Measurements from ENCODE around the gene MARVELD3.

Gene MARVELD3

GRCh38 chr16:71628810-71629209 lies 2.8 kb downstream of the MARVELD3 start:
- no peak overlapping the region for H3K4me3 ChIP-seq (ENCODE audit: low read depth, low read length)
- no peak overlapping the region for H2BK120ac ChIP-seq (ENCODE audit: insufficient read depth, low read length, poor library complexity)
- peak overlapping the region; percentile 65 for H3K27ac ChIP-seq (ENCODE audit: low read depth, low read length)
- peak overlapping the region; percentile 83 for H4K8ac ChIP-seq (ENCODE audit: low read depth, low read length)
- peak overlapping the region; percentile 35 for H3K18ac ChIP-seq (ENCODE audit: low read length)
- H2AFZ ChIP-seq (ENCODE audit: insufficient read depth, low read length, poor library complexity) = no peak overlapping the region
- peak overlapping the region; percentile 58 for H2BK5ac ChIP-seq (ENCODE audit: low read depth, low read length, poor library complexity)
- peaks cover 9% of the 10 kb centered on the region for H3K79me1 ChIP-seq (ENCODE audit: low read length)
- no peak overlapping the region for H4K12ac ChIP-seq (ENCODE audit: low read depth, low read length)
- peak overlapping the region; percentile 34 for H3K14ac ChIP-seq (ENCODE audit: low read length)
- peak overlapping the region; percentile 41 for H3K4me2 ChIP-seq (ENCODE audit: low read length)
- no peaks in the 10 kb centered on the region for H3K9me3 ChIP-seq (ENCODE audit: insufficient read depth, low read depth, low read length)
- H3K9ac ChIP-seq (ENCODE audit: low read length) = no peak overlapping the region
- no peak overlapping the region for H3K4ac ChIP-seq (ENCODE audit: low read depth, low read length)
- peak overlapping the region; percentile 53 for H4K91ac ChIP-seq (ENCODE audit: low read depth, low read length)
- H3K27me3 ChIP-seq (ENCODE audit: insufficient read depth, low read length) = no peaks in the 10 kb centered on the region
- no peak overlapping the region for H3K23ac ChIP-seq (ENCODE audit: low read length)
- H3K4me1 ChIP-seq (ENCODE audit: control insufficient read depth in 1 of 2, insufficient read depth in 2 of 2, low read length in 2 of 2) = peaks cover 14 to 15% of the 10 kb centered on the region in 2 experiments
- peaks cover 2 to 5% of the 10 kb centered on the region in 2 experiments for H3K36me3 ChIP-seq (ENCODE audit: control insufficient read depth in 1 of 2, insufficient read depth in 2 of 2, low read length in 2 of 2)
- no peak overlapping the region for H2BK12ac ChIP-seq (ENCODE audit: low read length)
- H2AK5ac ChIP-seq (ENCODE audit: low read length) = no peak overlapping the region
- peaks cover 5% of the 10 kb centered on the region for H3K79me2 ChIP-seq (ENCODE audit: control insufficient read depth, insufficient read depth, low read length, poor library complexity)
- WGBS (ENCODE audit: extremely low coverage, insufficient coverage, insufficient read length) = no CpG with 5 or more reads among the region's 5 CpGs
- peak in 1 of 2 donors; percentile 25 for DNase-seq

- whole genome bisulfite sequencing (ENCODE audit: extremely low coverage, insufficient coverage, insufficient read length) = no CpG with 5 or more reads among the region's 11 CpGs
These were observed 3.5 kb downstream of the MARVELD3 start for GRCh38 chr16:71629278-71630016.

GRCh38 chr16:71630808-71631207 lies 4.8 kb downstream of the MARVELD3 start:
- H3K4ac ChIP-seq (ENCODE audit: low read depth, low read length) = no peak overlapping the region
- peaks cover 5% of the 10 kb centered on the region for H3K79me2 ChIP-seq (ENCODE audit: control insufficient read depth, insufficient read depth, low read length, poor library complexity)
- H3K27me3 ChIP-seq (ENCODE audit: insufficient read depth, low read length) = no peaks in the 10 kb centered on the region
- H4K91ac ChIP-seq (ENCODE audit: low read depth, low read length) = no peak overlapping the region
- no peak overlapping the region for H3K14ac ChIP-seq (ENCODE audit: low read length)
- peak overlapping the region; percentile 16 for H3K4me2 ChIP-seq (ENCODE audit: low read length)
- WGBS (ENCODE audit: extremely low coverage, insufficient coverage, insufficient read length) = no CpG with 5 or more reads among the region's 4 CpGs
- peaks cover 8 to 16% of the 10 kb centered on the region in 2 experiments for H3K36me3 ChIP-seq (ENCODE audit: control insufficient read depth in 1 of 2, insufficient read depth in 2 of 2, low read length in 2 of 2)
- peaks cover 14 to 15% of the 10 kb centered on the region in 2 experiments for H3K4me1 ChIP-seq (ENCODE audit: control insufficient read depth in 1 of 2, insufficient read depth in 2 of 2, low read length in 2 of 2)
- H3K18ac ChIP-seq (ENCODE audit: low read length) = no peak overlapping the region
- no peak overlapping the region for H3K9ac ChIP-seq (ENCODE audit: low read length)
- H4K12ac ChIP-seq (ENCODE audit: low read depth, low read length) = no peak overlapping the region
- no peak overlapping the region for H3K27ac ChIP-seq (ENCODE audit: low read depth, low read length)
- peak; percentile 84 to 99 for DNase-seq
- no peak overlapping the region for H2AFZ ChIP-seq (ENCODE audit: insufficient read depth, low read length, poor library complexity)
- H2BK5ac ChIP-seq (ENCODE audit: low read depth, low read length, poor library complexity) = no peak overlapping the region
- no peak overlapping the region for H2AK5ac ChIP-seq (ENCODE audit: low read length)
- H3K4me3 ChIP-seq (ENCODE audit: low read depth, low read length) = no peak overlapping the region
- H2BK12ac ChIP-seq (ENCODE audit: low read length) = no peak overlapping the region
- peaks cover 9% of the 10 kb centered on the region for H3K79me1 ChIP-seq (ENCODE audit: low read length)
- no peak overlapping the region for H3K23ac ChIP-seq (ENCODE audit: low read length)
- no peaks in the 10 kb centered on the region for H3K9me3 ChIP-seq (ENCODE audit: insufficient read depth, low read depth, low read length)
- no peak overlapping the region for H2BK120ac ChIP-seq (ENCODE audit: insufficient read depth, low read length, poor library complexity)
- H4K8ac ChIP-seq (ENCODE audit: low read depth, low read length) = no peak overlapping the region

More at GRCh38 chr16:71629278-71630016, 3.5 kb downstream of the MARVELD3 start:
- Histone ChIP-seq H2BK12ac (ENCODE audit: low read length) (peak overlapping the region; percentile 67), H3K27me3 (ENCODE audit: insufficient read depth, low read length) (no peaks in the 10 kb centered on the region), H2AFZ (ENCODE audit: insufficient read depth, low read length, poor library complexity) (no peak overlapping the region), H3K4me1 (ENCODE audit: control insufficient read depth in 1 of 2, insufficient read depth in 2 of 2, low read length in 2 of 2) (peaks cover 14 to 15% of the 10 kb centered on the region in 2 experiments), H4K12ac (ENCODE audit: low read depth, low read length) (no peak overlapping the region), H4K91ac (ENCODE audit: low read depth, low read length) (peak overlapping the region; percentile 49), H3K79me2 (ENCODE audit: control insufficient read depth, insufficient read depth, low read length, poor library complexity) (peaks cover 5% of the 10 kb centered on the region), H2BK5ac (ENCODE audit: low read depth, low read length, poor library complexity) (peak overlapping the region; percentile 58), H3K4me2 (ENCODE audit: low read length) (peak overlapping the region; percentile 41), H2BK120ac (ENCODE audit: insufficient read depth, low read length, poor library complexity) (peak overlapping the region; percentile 75), H3K14ac (ENCODE audit: low read length) (peak overlapping the region; percentile 34), H4K8ac (ENCODE audit: low read depth, low read length) (peak overlapping the region; percentile 69), H3K36me3 (ENCODE audit: control insufficient read depth in 1 of 2, insufficient read depth in 2 of 2, low read length in 2 of 2) (peaks cover 8 to 11% of the 10 kb centered on the region in 2 experiments), H3K27ac (ENCODE audit: low read depth, low read length) (peak overlapping the region; percentile 65), H3K18ac (ENCODE audit: low read length) (no peak overlapping the region), H3K9me3 (ENCODE audit: insufficient read depth, low read depth, low read length) (no peaks in the 10 kb centered on the region), H3K4me3 (ENCODE audit: low read depth, low read length) (no peak overlapping the region), H3K9ac (ENCODE audit: low read length) (no peak overlapping the region), H3K23ac (ENCODE audit: low read length) (no peak overlapping the region), H3K4ac (ENCODE audit: low read depth, low read length) (no peak overlapping the region), H2AK5ac (ENCODE audit: low read length) (no peak overlapping the region), H3K79me1 (ENCODE audit: low read length) (peaks cover 9% of the 10 kb centered on the region)
- DNase-seq = peak in 1 of 2 donors; percentile 45

- WGBS (ENCODE audit: extremely low coverage, insufficient coverage, insufficient read length) = no CpG with 5 or more reads among the region's 4 CpGs
- Histone ChIP-seq H3K14ac (ENCODE audit: low read length) (no peak overlapping the region), H3K4ac (ENCODE audit: low read depth, low read length) (no peak overlapping the region), H3K27me3 (ENCODE audit: insufficient read depth, low read length) (no peaks in the 10 kb centered on the region), H4K91ac (ENCODE audit: low read depth, low read length) (no peak overlapping the region), H3K9ac (ENCODE audit: low read length) (no peak overlapping the region), H2AK5ac (ENCODE audit: low read length) (no peak overlapping the region), H3K4me3 (ENCODE audit: low read depth, low read length) (no peak overlapping the region), H4K12ac (ENCODE audit: low read depth, low read length) (no peak overlapping the region), H2BK120ac (ENCODE audit: insufficient read depth, low read length, poor library complexity) (no peak overlapping the region), H2BK12ac (ENCODE audit: low read length) (no peak overlapping the region), H3K36me3 (ENCODE audit: control insufficient read depth in 1 of 2, insufficient read depth in 2 of 2, low read length in 2 of 2) (peaks cover 8 to 16% of the 10 kb centered on the region in 2 experiments), H3K27ac (ENCODE audit: low read depth, low read length) (no peak overlapping the region), H3K4me1 (ENCODE audit: control insufficient read depth in 1 of 2, insufficient read depth in 2 of 2, low read length in 2 of 2) (peaks cover 14 to 15% of the 10 kb centered on the region in 2 experiments), H4K8ac (ENCODE audit: low read depth, low read length) (no peak overlapping the region), H2BK5ac (ENCODE audit: low read depth, low read length, poor library complexity) (no peak overlapping the region), H3K9me3 (ENCODE audit: insufficient read depth, low read depth, low read length) (no peaks in the 10 kb centered on the region), H3K79me1 (ENCODE audit: low read length) (peaks cover 2% of the 10 kb centered on the region), H3K4me2 (ENCODE audit: low read length) (no peak overlapping the region), H3K79me2 (ENCODE audit: control insufficient read depth, insufficient read depth, low read length, poor library complexity) (no peaks in the 10 kb centered on the region), H3K18ac (ENCODE audit: low read length) (no peak overlapping the region), H3K23ac (ENCODE audit: low read length) (no peak overlapping the region), H2AFZ (ENCODE audit: insufficient read depth, low read length, poor library complexity) (no peak overlapping the region)
- no peak for DNase-seq
These were observed 5.8 kb downstream of the MARVELD3 start for GRCh38 chr16:71631776-71632175.
